K562 (cell line): ENCODE measurements around the gene UBTD1. TPM values are rescaled to one million over a fixed set of nuclear protein-coding genes. Genes with fewer than 3 reads are reported as not detected.
"Not testable (repeated sequence)": the region's sequence is repeated elsewhere in the genome, so short reads cannot be mapped to it uniquely, and the experiment has no call there.

Experiments used
- ATAC-seq: fragments of 200-7000 bp; cut with Tn5 transposase; 3 replicates; pipeline ENCODE4 v1.9.1; 2020; ENCODE audit warnings: moderate library complexity
- BruUV-seq: library from RNA; stranded (reverse); fragments of 400-500 nt; replicated peaks from 2 replicates; lab custom pipeline; 2021; lab: Mats Ljungman, UMichigan
- CTCF ChIA-PET: fragments of 300-600 bp; formaldehyde crosslinking; extraction: SDS; loops from one replicate; lab custom pipeline; 2021; ENCODE audit warnings: low intra/inter-chr PET ratio; lab: Yijun Ruan, JAX
- POLR2A ChIA-PET: fragments of 300-600, 350-650 bp; sonication (Branson Sonifier 250); formaldehyde crosslinking; extraction: SDS; loops from one replicate; lab custom pipeline; 2021; ENCODE audit warnings: antibody characterized with exemption, inconsistent platforms; lab: Yijun Ruan, JAX
- DNase-seq, 4 experiments: peaks; one replicate each; pipeline versions ENCODE4 v3.0.0 to v3.0.0-alpha.2; 2011 to 2018; ENCODE audit warnings: low spot score in 3 of 4, mixed read lengths in 3 of 4; ENCODE audit errors: extremely low read depth in 1 of 4
- FAIRE-seq: peaks from 2 replicates; lab custom pipeline; 2011; peaks lifted over from hg19 to GRCh38; lab: Jason Lieb, UNC
- H2AFZ ChIP-seq: 2 replicates; pipeline ENCODE4 v1.6.0; 2011; ENCODE audit warnings: low read depth, low read length, control low read depth, inconsistent platforms
- H3K27ac ChIP-seq: fragments of 200-600 bp; 3 replicates; pipeline ENCODE4 v1.8.0; 2011; ENCODE audit warnings: low read depth, mild to moderate bottlenecking, control low read depth, inconsistent platforms, low read length, moderate library complexity, mixed read lengths; ENCODE audit errors: extremely low read depth
- H3K27me3 ChIP-seq, 2 experiments: fragments of 300-600 bp in 1 of 2; 2 replicates in 1 of 2; 3 replicates in 1 of 2; pipeline versions ENCODE4 v1.6.0 to v1.8.0; 2011; ENCODE audit warnings: inconsistent platforms in 2 of 2, low read length in 2 of 2, mild to moderate bottlenecking in 1 of 2, mixed read lengths in 1 of 2, moderate library complexity in 1 of 2; ENCODE audit not compliant: control insufficient read depth in 2 of 2, insufficient read depth in 2 of 2
- H3K36me3 ChIP-seq: fragments of 300-600 bp; 3 replicates; pipeline ENCODE4 v1.8.0; 2011; ENCODE audit warnings: mild to moderate bottlenecking, low read length, inconsistent platforms; ENCODE audit not compliant: control insufficient read depth, insufficient read depth
- H3K4me1 ChIP-seq, 2 experiments: fragments of 200-600 bp in 1 of 2; replicated peaks in 1 of 2; 2 replicates in 1 of 2; 3 replicates in 1 of 2; pipeline versions ENCODE4 v1.5.1 to v1.8.0; 2011; ENCODE audit warnings: inconsistent platforms in 2 of 2, low read length in 2 of 2, mild to moderate bottlenecking in 1 of 2, mixed read lengths in 1 of 2, moderate library complexity in 1 of 2; ENCODE audit not compliant: control insufficient read depth in 2 of 2, insufficient read depth in 2 of 2
- H3K4me2 ChIP-seq: 2 replicates; pipeline ENCODE4 v1.6.1; 2011; ENCODE audit warnings: low read length, control low read depth, inconsistent platforms, mixed read lengths; ENCODE audit not compliant: insufficient read depth
- H3K4me3 ChIP-seq: fragments of 200-600 bp; sonication (generic), shearing (Covaris generic); 2 replicates; pipeline ENCODE4 v1.5.1; 2016; ENCODE audit warnings: control low read depth, inconsistent platforms
- H3K79me2 ChIP-seq: fragments of 200-600 bp; 3 replicates; pipeline ENCODE4 v1.8.0; 2011; ENCODE audit warnings: low read length, inconsistent platforms; ENCODE audit not compliant: control insufficient read depth, insufficient read depth
- H3K9ac ChIP-seq, 2 experiments: 2 replicates each; pipeline versions ENCODE4 v1.6.0 to v1.6.1; 2011; ENCODE audit warnings: low read depth in 2 of 2, low read length in 2 of 2, control low read depth in 1 of 2, inconsistent platforms in 1 of 2, mild to moderate bottlenecking in 1 of 2, mixed read lengths in 1 of 2; ENCODE audit not compliant: insufficient read depth in 1 of 2
- H3K9me1 ChIP-seq: one replicate; pipeline ENCODE4 v1.6.0; 2011; ENCODE audit warnings: inconsistent platforms, mild to moderate bottlenecking, low read length, moderate library complexity; ENCODE audit not compliant: control insufficient read depth, insufficient read depth
- H3K9me3 ChIP-seq: replicated peaks from 2 replicates; pipeline ENCODE4 v1.5.1; 2011; ENCODE audit warnings: low read depth, low read length, inconsistent platforms; ENCODE audit not compliant: control insufficient read depth, insufficient read depth
- H4K20me1 ChIP-seq: replicated peaks from 2 replicates; pipeline ENCODE4 v1.6.1; 2011; ENCODE audit warnings: low read length, inconsistent platforms, mixed read lengths; ENCODE audit not compliant: control insufficient read depth, insufficient read depth
- BMI1 ChIP-seq: fragments of 150-350 bp; IDR thresholded peaks from 2 replicates; pipeline ENCODE4 v1.6.1; 2014; ENCODE audit warnings: low read length
- C11orf30 ChIP-seq: fragments of 450-650 bp; IDR thresholded peaks from 2 replicates; pipeline ENCODE4 v1.6.1; 2016; ENCODE audit warnings: low read depth, mild to moderate bottlenecking
- KDM1A ChIP-seq, 2 experiments: fragments of 450-650 bp; IDR thresholded peaks; 2 replicates each; pipeline ENCODE4 v1.6.1; 2016; ENCODE audit warnings: mild to moderate bottlenecking in 2 of 2
- TBP ChIP-seq: optimal IDR thresholded peaks from 2 replicates; pipeline ENCODE3; 2011; ENCODE audit warnings: low read depth, low read length, improper control_type of control experiment
- ZKSCAN1 ChIP-seq: fragments of 150-350 bp; IDR thresholded peaks from 2 replicates; pipeline ENCODE4 v1.6.1; 2016; ENCODE audit warnings: low read depth, low read length
- ZNF24 ChIP-seq: fragments of 450-650 bp; IDR thresholded peaks from 2 replicates; pipeline ENCODE4 v1.6.1; 2016
- ZNF316 ChIP-seq: fragments of 450-650 bp; IDR thresholded peaks from 2 replicates; pipeline ENCODE4 v1.6.1; 2016
- WGBS: fragments of 100-300 bp; shearing (Covaris generic); methylation state at CpG from one replicate; pipeline ENCODE4 v1.1.6; 2016; ENCODE audit warnings: low coverage, mixed read lengths; ENCODE audit not compliant: insufficient coverage; ENCODE audit errors: missing lambda C conversion rate; 5-methylcytosine and 5-hydroxymethylcytosine counted together
- in situ Hi-C: fragments of 300-500 bp; cut with MboI; formaldehyde crosslinking; loops from 4 replicates; pipeline ENCODE4 v1.15.0; 2018; ENCODE audit warnings: inconsistent platforms, mixed read lengths
- intact Hi-C: fragments of 100-400 bp; cut with micrococcal nuclease; formaldehyde crosslinking; loops from 2 replicates; pipeline ENCODE4 v1.14.2; 2022
- polyA plus RNA-seq, 8 experiments: library from polyadenylated mRNA; depleted of rRNA in 4 of 8; stranded (reverse) in 5 of 8; unstranded in 3 of 8; fragments of >200 nt; fragmentation: Nextera tagmentation in 2 of 8; fragmentation: Illumina TruSeq in 1 of 8; extraction: Ambion mirVana in 2 of 8; extraction: Trizol in 1 of 8; gene quantifications; 2 replicates each; pipeline versions ENCODE4 v1.2.1 to v1.2.3, GENCODE V29; 2011 to 2014; ENCODE audit warnings: inconsistent platforms in 1 of 8, missing spikeins in 1 of 8
- total RNA-seq, 7 experiments: library from RNA; depleted of rRNA in 6 of 7; stranded (reverse); fragments of >200 nt in 6 of 7; fragmentation: Illumina TruSeq in 2 of 7; extraction: Trizol in 2 of 7; gene quantifications; 2 replicates each; pipeline versions ENCODE4 v1.2.1 to v1.2.3, GENCODE V29; 2011 to 2021; ENCODE audit warnings: low replicate concordance in 1 of 7

Gene UBTD1
- total and polyA plus RNA-seq, 9 of the 15 experiments (the other 6 are each of a cell fraction or from before 2014, with no cell fraction given), result 0.08 to 1.6 (median 0.81) TPM; not detected in 1

DNA sequence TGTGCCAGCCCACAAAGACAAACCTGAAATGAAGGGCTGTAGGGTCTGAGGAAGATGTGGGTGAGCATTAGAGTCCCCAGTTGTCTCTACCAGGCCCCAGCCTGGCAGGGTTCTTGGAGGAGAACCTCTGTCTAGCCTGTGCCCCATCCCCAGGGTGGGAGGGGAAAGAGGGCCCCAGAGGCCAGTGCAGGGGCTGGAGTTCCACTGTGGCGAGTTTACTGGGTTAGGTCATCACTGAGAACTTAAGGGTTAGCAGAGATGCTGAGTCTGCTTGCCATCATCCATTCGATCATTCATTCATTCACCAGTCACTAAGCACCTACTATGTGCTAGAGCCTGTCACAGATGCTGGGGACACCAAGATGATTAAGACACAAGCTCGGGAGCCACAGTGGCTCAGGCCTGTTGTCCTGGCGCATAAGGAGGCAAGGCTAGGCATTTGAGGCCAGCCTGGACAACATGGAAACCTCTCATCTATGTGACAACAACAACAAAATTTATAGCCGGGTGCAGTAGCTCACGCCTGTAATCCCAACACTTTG, 76.5 kb downstream of the UBTD1 start:
- Histone ChIP-seq H3K4me2 (no peak overlapping the region), H3K27me3 (no peaks in the 10 kb centered on the region), H3K79me2 (no peaks in the 10 kb centered on the region), H3K4me1 (peaks cover 2 to 15% of the 10 kb centered on the region in 2 experiments; a peak in 4 of 5 replicates), H3K9me3 (no peaks in the 10 kb centered on the region), H3K4me3 (no peak overlapping the region), H2AFZ (no peak overlapping the region), H4K20me1 (no peaks in the 10 kb centered on the region), H3K27ac (no peak overlapping the region), H3K36me3 (no peaks in the 10 kb centered on the region), H3K9ac (no peak overlapping the region), H3K9me1 (no peaks in the 10 kb centered on the region)
- ChIA-PET CTCF (no interaction called here), POLR2A (interaction anchor here (0.6 to 1.2 kb wide), 2 partner anchors 11 to 156 kb away, joined by 3 read pairs; no protein-coding TSS in a partner anchor)
- TF ChIP-seq BMI1 (no peak), ZNF24 (peak; percentile 66; the same call in 1 of the 2 replicates), KDM1A (IDR thresholded peaks at IDR 0.05) (no peak), TBP (no peak), ZKSCAN1 (peak; percentile 71)
- ATAC-seq (no peak), DNase-seq (no peak), FAIRE-seq (no peak)
- 48% methylated on average over 6 of the region's 6 CpGs for WGBS
- in situ Hi-C loops (no loop called here), intact Hi-C loops (loop anchor here (10.0 kb wide), 1 partner anchor 110 kb away; the partner anchor contains the start of gene AVPI1)
- BruUV-seq, result no TSS peak

DNA sequence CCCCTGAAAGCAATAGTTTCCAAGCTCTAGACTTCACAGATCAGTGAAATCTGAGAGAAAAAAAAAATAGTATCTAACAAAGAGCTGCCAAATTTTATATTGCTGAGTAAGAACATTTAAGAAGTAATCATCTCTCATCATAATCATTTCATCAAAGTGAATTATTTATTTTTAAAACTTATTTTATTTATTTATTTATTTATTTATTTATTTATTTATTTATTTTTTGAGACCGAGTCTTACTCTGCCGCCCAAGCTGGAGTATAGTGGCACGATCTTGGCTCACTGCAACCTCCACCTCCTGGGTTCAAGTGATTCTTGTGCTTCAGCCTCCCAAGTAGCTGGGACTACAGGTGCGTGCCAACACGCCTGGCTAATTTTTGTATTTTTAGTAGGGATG, 77.8 kb downstream of the UBTD1 start:
- H3K4me3 ChIP-seq, H3K9ac ChIP-seq, H3K27ac ChIP-seq, H2AFZ ChIP-seq, BruUV-seq, H3K79me2 ChIP-seq, H4K20me1 ChIP-seq, H3K9me3 ChIP-seq, H3K9me1 ChIP-seq, in situ Hi-C loops, CTCF ChIA-PET, DNase-seq, POLR2A ChIA-PET, H3K36me3 ChIP-seq, FAIRE-seq, H3K27me3 ChIP-seq, ATAC-seq, H3K4me2 ChIP-seq: not testable (repeated sequence)
- intact Hi-C loops, result loop anchor here (10.0 kb wide), 1 partner anchor 108 kb away; the partner anchor contains the start of gene AVPI1
- TF ChIP-seq C11orf30 (0 out of 2 replicates have a peak, but pooled peaks have one; percentile 35), ZNF316 (peak; percentile 66)
- peaks cover 2 to 15% of the 10 kb centered on the region in 2 experiments; a peak in 4 of 5 replicates for H3K4me1 ChIP-seq
- WGBS, result 30% methylated on average over 5 of the region's 5 CpGs
